ENCODE measurements around the gene SCT.

DNA sequence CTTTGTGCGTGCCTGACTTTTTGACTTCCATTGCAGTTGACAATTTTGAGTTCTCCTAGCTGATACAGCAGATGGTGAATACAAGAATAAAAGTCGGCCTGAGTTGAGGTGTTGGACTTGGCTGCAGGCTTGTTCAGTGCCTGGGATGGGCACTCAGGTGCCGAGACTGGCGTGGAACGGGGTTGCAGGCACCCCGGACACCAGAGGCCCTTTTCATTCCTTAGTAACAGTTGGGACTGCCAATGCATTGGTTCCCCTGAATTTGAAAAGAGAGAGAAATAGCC, 49.4 kb downstream of the SCT start:
- TF ChIP-seq ZFP30 (CRISPR knock-in tag; IDR thresholded peaks at IDR 0.05), result no peak
- TF ChIP-seq ZFP3 (CRISPR knock-in tag; IDR thresholded peaks at IDR 0.05), result no peak
- TF ChIP-seq, protein P1, sequence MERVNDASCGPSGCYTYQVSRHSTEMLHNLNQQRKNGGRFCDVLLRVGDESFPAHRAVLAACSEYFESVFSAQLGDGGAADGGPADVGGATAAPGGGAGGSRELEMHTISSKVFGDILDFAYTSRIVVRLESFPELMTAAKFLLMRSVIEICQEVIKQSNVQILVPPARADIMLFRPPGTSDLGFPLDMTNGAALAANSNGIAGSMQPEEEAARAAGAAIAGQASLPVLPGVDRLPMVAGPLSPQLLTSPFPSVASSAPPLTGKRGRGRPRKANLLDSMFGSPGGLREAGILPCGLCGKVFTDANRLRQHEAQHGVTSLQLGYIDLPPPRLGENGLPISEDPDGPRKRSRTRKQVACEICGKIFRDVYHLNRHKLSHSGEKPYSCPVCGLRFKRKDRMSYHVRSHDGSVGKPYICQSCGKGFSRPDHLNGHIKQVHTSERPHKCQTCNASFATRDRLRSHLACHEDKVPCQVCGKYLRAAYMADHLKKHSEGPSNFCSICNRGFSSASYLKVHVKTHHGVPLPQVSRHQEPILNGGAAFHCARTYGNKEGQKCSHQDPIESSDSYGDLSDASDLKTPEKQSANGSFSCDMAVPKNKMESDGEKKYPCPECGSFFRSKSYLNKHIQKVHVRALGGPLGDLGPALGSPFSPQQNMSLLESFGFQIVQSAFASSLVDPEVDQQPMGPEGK (CRISPR knock-in tag; IDR thresholded peaks at IDR 0.05; ENCODE audit: borderline replicate concordance), result no peak
- TF ChIP-seq ARNTL (CRISPR knock-in tag; IDR thresholded peaks at IDR 0.05; ENCODE audit: borderline replicate concordance, low read depth), result no peak
- TF ChIP-seq SNAI2 (CRISPR knock-in tag; IDR thresholded peaks at IDR 0.05), result no peak

Data from SK-N-SH treated with all-trans-retinoic acid at 6 μM for 48 hours (cell line).